GM18507 (cell line): ENCODE measurements around the gene MEIKIN.
"Not testable (repeated sequence)": the region's sequence is repeated elsewhere in the genome, so short reads cannot be mapped to it uniquely, and the experiment has no call there.

ENCODE experiments used
- DNase-seq: peaks from one replicate; pipeline ENCODE4 v3.0.0; 2011; ENCODE audit warnings: low read depth; ENCODE audit not compliant: insufficient read length; ENCODE audit errors: extremely low spot score
- FAIRE-seq: peaks from 2 replicates; lab custom pipeline; 2011; peaks lifted over from hg19 to GRCh38; lab: Jason Lieb, UNC

Gene MEIKIN

GRCh38 chr5:131783357-131783756 lies 162.1 kb downstream of the MEIKIN start:
- no peak for DNase-seq
- FAIRE-seq, result no peak

DNA sequence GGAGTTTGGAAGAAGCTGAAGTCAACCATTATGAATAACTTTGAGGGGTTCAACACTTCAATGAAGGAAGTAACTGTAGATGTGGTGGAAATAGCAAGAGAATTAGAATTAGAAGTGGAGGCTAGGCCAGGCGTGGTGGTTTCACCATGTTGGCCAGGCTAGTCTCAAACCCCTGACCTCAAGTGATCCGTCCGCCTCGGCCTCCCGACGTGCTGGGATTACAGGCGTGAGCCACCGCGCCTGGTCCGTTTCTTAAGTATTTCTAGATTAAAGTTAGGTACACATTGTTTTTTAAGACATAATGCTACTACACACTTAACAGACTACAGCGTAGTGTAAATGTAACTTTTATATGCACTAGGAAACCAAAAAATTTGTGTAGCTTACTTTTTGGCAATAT lies 162.7 kb downstream of the MEIKIN start:
- DNase-seq (no peak), FAIRE-seq (no peak)

GRCh38 chr5:131778141-131778540 lies 167.3 kb downstream of the MEIKIN start:
- FAIRE-seq, DNase-seq: not testable (repeated sequence)

GRCh38 chr5:131776450-131776849 lies 169.0 kb downstream of the MEIKIN start:
- FAIRE-seq, result no peak
- no peak for DNase-seq

- FAIRE-seq, result no peak
- no peak for DNase-seq
These were observed 170.7 kb downstream of the MEIKIN start for GRCh38 chr5:131774652-131775367.

GRCh38 chr5:131773805-131774204 lies 171.7 kb downstream of the MEIKIN start:
- DNase-seq, result no peak
- FAIRE-seq, result no peak

DNA sequence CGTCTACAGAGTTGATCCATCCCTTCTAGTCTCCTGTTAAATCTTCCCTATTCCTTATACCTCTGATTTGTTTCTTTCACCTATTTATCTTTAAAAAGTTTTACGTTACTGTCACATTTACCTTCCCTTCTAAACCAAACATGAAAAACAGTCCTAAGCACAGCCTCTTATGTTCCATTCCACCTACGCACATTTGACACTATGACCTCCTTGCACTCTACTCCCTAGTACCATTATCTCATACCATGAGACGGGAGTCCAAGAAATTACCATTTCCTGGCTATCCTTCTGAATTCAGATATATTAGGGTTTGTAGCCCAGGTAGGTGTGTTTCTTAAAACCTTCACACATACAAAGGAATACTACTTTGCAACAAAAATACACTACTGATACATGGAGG lies 173.8 kb downstream of the MEIKIN start:
- DNase-seq (no peak), FAIRE-seq (no peak)

GRCh38 chr5:131769961-131770360 lies 175.5 kb downstream of the MEIKIN start:
- DNase-seq (no peak), FAIRE-seq (no peak)

DNA sequence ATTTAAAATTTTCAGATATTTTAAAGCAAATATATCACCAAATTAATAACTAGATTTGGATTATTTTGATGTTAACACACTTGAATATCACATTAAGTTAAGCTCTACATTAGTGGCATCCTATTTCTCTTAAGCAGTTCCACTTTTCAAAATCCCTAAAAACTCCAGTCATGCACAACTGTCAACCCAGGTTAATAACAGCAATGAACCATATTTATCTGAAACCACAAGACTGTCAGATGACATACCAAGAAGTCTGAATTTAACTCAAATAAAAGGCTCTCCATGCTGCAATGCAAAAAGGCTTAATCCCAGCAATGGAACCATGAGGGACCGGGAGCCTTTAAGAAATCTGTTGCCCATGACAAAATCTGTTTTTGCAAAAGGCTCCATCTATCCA lies 176.1 kb downstream of the MEIKIN start:
- DNase-seq (no peak), FAIRE-seq (no peak)

- no peak for DNase-seq
- FAIRE-seq, result no peak
These were observed 177.6 kb downstream of the MEIKIN start for GRCh38 chr5:131767891-131768290.

GRCh38 chr5:131766689-131767088 lies 178.8 kb downstream of the MEIKIN start:
- DNase-seq (no peak), FAIRE-seq (no peak)

DNA sequence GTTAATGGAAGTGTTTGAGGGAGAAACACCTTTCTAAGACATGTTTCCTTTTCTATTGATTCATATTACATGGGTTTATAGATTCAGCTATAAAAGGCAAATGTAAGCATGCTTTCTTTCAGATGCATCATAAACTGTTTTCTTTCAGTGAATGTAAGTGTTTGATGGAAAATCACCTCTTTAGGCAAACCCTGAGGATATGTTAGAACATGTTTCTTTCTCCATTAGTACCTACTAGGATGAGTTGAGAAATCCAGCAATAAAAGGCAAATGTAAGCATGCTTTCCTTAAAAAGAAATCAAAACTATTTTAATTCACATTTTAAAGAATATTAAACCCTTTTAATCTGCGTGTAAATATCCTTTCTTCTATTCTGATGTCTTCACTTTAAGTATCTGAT lies 180.2 kb downstream of the MEIKIN start:
- FAIRE-seq (no peak), DNase-seq (no peak)

DNA sequence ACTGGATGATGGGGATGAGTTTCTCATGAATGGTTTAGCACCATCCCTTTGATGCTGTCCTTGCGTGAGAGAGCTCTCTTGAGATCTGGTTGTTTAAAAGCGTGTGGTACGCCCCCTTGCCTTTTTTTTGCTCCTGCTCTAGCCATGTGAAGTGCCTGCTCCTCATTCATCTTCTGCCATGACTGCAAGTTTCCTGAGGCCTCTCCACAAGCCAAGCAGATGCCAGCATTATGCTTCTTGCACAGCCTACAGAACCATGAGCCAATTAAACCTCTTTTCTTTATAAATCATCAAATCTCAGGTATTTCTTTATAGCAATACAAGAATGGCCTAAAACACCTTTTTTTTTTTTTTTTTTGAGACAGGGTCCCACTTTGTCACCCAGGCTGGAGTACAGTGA lies 181.5 kb downstream of the MEIKIN start:
- FAIRE-seq, result no peak
- no peak for DNase-seq

DNA sequence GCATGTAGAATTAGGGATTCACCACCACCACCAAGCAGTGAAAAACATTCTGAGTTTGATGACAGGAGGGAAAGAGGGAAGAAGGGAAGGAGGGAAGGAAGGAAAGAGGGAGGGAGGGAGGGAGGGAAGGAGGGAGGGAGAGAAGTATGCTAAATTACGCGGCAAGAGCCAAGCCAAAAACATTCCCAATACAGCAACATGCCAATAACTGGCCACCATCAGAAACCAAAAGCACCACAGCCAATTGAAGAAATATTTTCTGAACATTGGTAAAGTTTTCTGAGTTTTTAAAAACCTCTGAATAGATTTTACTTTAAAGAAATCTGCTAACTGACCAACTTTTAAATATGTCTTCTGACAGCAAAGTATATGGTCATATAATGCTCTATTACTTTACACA lies 184.7 kb downstream of the MEIKIN start:
- FAIRE-seq, result no peak
- DNase-seq, result no peak

DNA sequence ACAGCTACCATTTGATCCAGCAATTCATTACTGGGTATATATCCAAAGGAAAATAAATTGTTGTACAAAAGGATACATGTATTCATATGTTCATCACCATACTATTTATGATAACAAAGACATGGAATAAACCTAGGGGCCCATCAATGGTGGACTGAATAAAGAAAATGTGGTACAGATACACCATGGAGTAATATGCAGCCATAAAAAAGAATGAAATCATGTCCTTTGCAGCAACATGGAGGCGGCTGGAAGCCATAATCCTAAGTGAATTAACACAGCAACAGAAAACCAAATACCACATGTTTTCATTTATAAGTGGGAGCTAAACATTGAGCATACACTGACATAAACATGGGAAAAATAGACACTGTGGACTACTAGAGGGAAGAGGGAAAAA lies 185.8 kb downstream of the MEIKIN start:
- DNase-seq, result no peak
- no peak for FAIRE-seq

DNA sequence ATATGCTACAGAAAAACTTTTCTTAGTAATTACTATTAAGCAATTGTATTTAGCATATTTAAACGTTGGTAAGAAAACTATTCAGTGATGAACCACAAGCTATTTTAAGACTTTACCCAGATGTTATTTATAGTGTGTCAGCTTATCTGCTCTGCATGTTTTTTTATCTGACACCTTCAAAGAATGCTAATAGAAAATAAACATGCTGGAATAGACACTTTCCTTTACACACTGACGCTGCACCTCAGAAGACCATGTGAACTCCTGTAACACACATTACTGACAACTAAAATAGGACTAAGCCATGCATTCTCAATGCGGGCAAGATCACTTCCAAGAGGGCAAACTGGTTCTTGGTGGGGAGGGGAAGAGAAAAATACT lies 187.0 kb downstream of the MEIKIN start:
- FAIRE-seq, result no peak
- no peak for DNase-seq

DNA sequence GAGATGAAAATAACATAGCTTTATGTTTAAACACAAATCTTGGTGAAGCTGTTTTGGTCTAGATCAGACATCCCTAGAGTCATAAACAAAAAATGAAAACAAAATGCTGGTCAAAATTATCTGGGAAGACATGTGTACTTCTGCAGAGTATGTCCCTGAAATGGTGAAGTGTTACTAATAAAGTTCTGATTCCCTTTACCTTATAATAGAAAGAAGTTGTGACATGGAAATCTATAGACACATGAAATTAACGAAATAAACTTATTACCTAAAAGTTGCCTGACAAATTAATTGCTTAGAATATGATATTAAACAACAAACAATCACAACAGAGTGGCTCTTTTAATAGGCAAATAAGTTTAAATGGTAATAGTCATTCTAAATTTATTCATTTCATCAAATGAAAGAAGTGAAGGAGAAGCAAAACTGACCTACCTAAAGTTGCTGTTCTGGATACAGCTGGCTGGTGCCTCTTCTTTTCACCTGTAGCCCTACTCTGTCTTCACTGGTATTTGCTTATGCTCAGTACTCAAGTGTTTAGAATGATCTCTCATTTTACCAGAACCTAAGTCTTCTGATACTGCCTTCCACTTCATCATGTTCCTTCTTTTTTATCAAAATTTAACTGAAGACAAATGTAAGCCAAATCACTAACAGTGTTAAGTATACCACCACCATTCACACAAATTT lies 187.5 kb downstream of the MEIKIN start:
- FAIRE-seq (no peak), DNase-seq (no peak)
